Peyer's patch (tissue), 4 donors: ENCODE results near the gene BICC1. TPM values are rescaled to one million over a fixed set of nuclear protein-coding genes. Genes with fewer than 3 reads are reported as not detected.

ENCODE experiments used
- DNase-seq, 3 donors: peaks; one replicate each; pipeline ENCODE4 v3.0.0-alpha.2; 2017 to 2019
- H3K27ac ChIP-seq, 4 donors: fragments of 200-600 bp; sonication (generic); one replicate each; pipeline ENCODE4 v1.5.1; 2016 to 2019
- H3K27me3 ChIP-seq, 2 donors: fragments of 200-600 bp; sonication (generic); one replicate each; pipeline ENCODE4 v1.5.1; 2019
- H3K36me3 ChIP-seq, 3 donors: fragments of 200-600 bp; sonication (generic); one replicate each; pipeline ENCODE4 v1.5.1; 2016 to 2019
- H3K4me1 ChIP-seq, 4 donors: fragments of 200-600 bp; sonication (generic); one replicate each; pipeline ENCODE4 v1.5.1; 2016 to 2019
- H3K4me3 ChIP-seq, 4 donors: fragments of 200-600 bp; sonication (generic); 1 replicate in 3 of 4; 2 replicates in 1 of 4; pipeline ENCODE4 v1.5.1; 2016 to 2019; ENCODE audit warnings: mild to moderate bottlenecking in 1 of 4
- H3K9me3 ChIP-seq, 4 donors: fragments of 200-600 bp; sonication (generic); one replicate each; pipeline ENCODE4 v1.5.1; 2016 to 2019; ENCODE audit warnings: mild to moderate bottlenecking in 1 of 4
- POLR2A ChIP-seq, 2 donors: fragments of 450-650 bp; IDR thresholded peaks; one replicate each; pipeline ENCODE4 v1.5.1; 2017; ENCODE audit warnings: antibody characterized with exemption in 2 of 2, mild to moderate bottlenecking in 2 of 2, moderate library complexity in 2 of 2
- total RNA-seq, 4 donors: library from RNA; depleted of rRNA; stranded (reverse); fragments of >200 nt; gene quantifications; one replicate each; pipeline ENCODE4 v1.1.0, GENCODE V29; 2016
- TF ChIP-seq, protein P1 (sequence below), 6 experiments: fragments of 450-650 bp in 4 of 6; fragments of 200-600 bp in 2 of 6; sonication (generic) in 1 of 6; IDR thresholded peaks; one replicate each; pipeline ENCODE4 v1.5.1; 2017 to 2019; ENCODE audit warnings: antibody characterized with exemption in 6 of 6, mild to moderate bottlenecking in 3 of 6, moderate library complexity in 1 of 6

Gene BICC1
- total RNA-seq, 4 donors from 2014 or later = 1.1 to 19.0 (median 2.6) TPM

DNA sequence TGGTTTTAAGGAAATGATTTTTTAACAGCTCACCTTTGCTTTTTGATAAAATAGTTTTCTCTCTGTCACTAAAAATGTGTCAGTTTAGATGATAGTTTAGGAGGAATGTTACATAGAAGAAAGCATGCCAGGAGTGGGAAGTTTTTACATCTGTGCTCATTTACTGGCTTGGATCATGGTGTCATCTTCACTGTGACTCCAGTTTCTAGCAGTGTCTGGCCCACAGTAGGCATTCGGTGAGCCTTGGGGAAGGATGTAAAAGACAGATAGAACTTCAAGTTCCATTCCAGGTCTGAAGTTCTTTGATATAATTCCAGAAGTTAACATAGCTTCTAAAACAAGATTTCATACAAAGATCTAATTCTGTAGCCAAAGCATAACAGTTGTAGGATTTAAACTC is 259.2 kb downstream of the BICC1 start:
- H3K27ac ChIP-seq = no peak overlapping the region

DNA sequence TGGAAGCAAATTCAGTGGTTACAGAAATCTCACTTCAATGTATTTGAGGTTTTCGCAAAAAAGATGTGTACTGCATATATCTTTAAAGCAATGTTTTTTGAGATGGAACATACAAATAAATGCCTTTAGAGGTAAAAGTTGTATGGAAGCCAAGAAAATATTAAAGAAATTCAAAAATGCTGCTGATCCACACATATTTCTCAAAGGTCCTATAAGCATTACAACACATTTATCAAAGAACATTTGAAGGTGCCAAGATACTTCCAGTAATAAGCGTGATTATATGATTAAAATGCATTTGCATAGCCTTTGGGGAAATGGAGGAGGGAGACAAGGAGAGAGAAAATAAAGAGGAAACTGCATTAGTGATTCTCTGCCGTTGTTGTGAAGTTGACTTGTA is 260.1 kb downstream of the BICC1 start:
- TF ChIP-seq, protein P1, sequence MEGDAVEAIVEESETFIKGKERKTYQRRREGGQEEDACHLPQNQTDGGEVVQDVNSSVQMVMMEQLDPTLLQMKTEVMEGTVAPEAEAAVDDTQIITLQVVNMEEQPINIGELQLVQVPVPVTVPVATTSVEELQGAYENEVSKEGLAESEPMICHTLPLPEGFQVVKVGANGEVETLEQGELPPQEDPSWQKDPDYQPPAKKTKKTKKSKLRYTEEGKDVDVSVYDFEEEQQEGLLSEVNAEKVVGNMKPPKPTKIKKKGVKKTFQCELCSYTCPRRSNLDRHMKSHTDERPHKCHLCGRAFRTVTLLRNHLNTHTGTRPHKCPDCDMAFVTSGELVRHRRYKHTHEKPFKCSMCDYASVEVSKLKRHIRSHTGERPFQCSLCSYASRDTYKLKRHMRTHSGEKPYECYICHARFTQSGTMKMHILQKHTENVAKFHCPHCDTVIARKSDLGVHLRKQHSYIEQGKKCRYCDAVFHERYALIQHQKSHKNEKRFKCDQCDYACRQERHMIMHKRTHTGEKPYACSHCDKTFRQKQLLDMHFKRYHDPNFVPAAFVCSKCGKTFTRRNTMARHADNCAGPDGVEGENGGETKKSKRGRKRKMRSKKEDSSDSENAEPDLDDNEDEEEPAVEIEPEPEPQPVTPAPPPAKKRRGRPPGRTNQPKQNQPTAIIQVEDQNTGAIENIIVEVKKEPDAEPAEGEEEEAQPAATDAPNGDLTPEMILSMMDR (IDR thresholded peaks at IDR 0.05) = no peak
- no peak for TF ChIP-seq POLR2A (IDR thresholded peaks at IDR 0.05)

More for the DNA sequence above, 259.2 kb downstream of the BICC1 start:
- no peak overlapping the region for H3K4me3 ChIP-seq
- no peaks in the 10 kb centered on the region for H3K36me3 ChIP-seq
- no peaks in the 10 kb centered on the region for H3K27me3 ChIP-seq
- TF ChIP-seq, protein P1 (IDR thresholded peaks at IDR 0.05) = no peak
- no peak for TF ChIP-seq POLR2A (IDR thresholded peaks at IDR 0.05)
- no peaks in the 10 kb centered on the region for H3K9me3 ChIP-seq
- H3K4me1 ChIP-seq = no peaks in the 10 kb centered on the region
- no peak for DNase-seq

DNA sequence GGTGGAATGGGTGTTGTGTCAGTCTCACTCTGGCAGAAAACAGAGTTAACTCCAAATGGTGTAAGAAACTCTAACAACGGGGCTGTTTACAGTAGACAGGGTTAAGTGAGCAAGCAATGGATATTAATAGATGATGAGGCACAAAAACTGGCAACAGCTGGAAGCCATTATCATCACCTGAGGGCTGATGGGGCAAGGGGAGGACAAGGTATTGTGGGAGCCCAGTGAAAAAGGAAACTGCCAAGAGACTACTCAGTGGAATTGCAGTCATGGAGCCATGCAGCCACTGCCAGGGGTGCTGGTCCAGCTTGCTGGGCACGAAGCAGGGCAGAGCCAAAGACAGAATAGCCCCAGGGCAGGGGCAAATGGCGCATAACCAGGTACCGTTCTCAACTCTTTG is 260.7 kb downstream of the BICC1 start:
- no peak overlapping the region for H3K4me3 ChIP-seq
- no peak for DNase-seq
- H3K4me1 ChIP-seq = no peaks in the 10 kb centered on the region
- no peaks in the 10 kb centered on the region for H3K36me3 ChIP-seq
- TF ChIP-seq POLR2A (IDR thresholded peaks at IDR 0.05) = no peak
- TF ChIP-seq, protein P1 (IDR thresholded peaks at IDR 0.05) = no peak
- H3K27me3 ChIP-seq = no peaks in the 10 kb centered on the region
- no peaks in the 10 kb centered on the region for H3K9me3 ChIP-seq
- H3K27ac ChIP-seq = no peak overlapping the region

More for the DNA sequence above, 260.1 kb downstream of the BICC1 start:
- no peaks in the 10 kb centered on the region for H3K9me3 ChIP-seq
- H3K36me3 ChIP-seq = no peaks in the 10 kb centered on the region
- H3K27me3 ChIP-seq = no peaks in the 10 kb centered on the region
- DNase-seq = no peak
- no peak overlapping the region for H3K27ac ChIP-seq
- no peak overlapping the region for H3K4me3 ChIP-seq
- no peaks in the 10 kb centered on the region for H3K4me1 ChIP-seq

DNA sequence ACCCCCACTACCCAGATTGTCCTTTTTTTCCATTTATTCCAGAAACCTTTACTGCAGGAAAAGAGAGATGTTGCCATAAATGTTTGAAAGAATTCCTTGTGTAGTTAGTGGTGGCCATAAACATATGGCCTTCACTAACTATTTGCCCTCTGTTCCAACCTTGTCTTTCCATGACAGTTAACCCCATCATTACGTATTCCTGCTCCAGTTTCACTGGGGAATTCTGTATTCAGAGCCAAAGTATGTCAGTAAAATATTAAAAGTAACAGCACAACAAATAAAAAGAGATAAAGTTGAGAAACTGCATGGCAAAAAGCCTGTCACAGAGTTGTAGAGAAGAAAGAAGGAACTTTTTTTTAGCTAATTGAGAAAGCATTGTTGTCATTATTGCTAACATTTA is 261.3 kb downstream of the BICC1 start:
- TF ChIP-seq, protein P1 (IDR thresholded peaks at IDR 0.05) = no peak
- TF ChIP-seq POLR2A (IDR thresholded peaks at IDR 0.05) = no peak
- no peaks in the 10 kb centered on the region for H3K27me3 ChIP-seq
- no peak overlapping the region for H3K27ac ChIP-seq
- no peaks in the 10 kb centered on the region for H3K4me1 ChIP-seq
- no peaks in the 10 kb centered on the region for H3K36me3 ChIP-seq
- H3K9me3 ChIP-seq = no peaks in the 10 kb centered on the region
- no peak overlapping the region for H3K4me3 ChIP-seq
- no peak for DNase-seq

DNA sequence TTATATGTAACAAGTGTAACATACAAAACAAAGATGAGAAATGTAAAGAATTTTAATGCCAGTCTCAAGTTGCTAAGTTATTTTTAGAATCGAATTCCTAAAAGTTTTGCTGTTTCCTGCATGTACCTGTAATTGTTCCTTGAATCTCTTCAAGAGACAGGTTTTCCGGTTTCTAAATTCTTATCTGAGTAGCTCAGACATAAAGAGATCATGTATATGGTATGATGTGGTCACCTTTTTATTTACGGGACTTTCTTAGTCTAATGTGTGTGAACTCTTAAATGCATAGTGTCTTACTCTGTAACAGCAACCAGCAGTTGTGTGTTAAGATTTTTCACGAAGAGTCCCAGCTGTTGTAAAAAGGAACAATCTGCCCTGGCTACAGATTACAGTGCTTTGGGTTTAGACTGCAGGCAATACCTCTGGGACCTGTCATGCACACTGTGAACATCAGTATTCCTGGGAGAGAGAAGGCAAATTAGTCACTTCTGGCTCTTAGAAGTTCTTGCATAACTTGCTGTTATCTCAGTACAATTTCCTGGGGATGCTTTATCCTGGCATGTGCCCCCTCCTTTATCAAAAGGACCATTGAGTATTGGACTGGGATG is 263.4 kb downstream of the BICC1 start:
- no peaks in the 10 kb centered on the region for H3K4me1 ChIP-seq
- H3K4me3 ChIP-seq = no peak overlapping the region
- no peaks in the 10 kb centered on the region for H3K36me3 ChIP-seq
- DNase-seq = no peak
- H3K27ac ChIP-seq = no peak overlapping the region
- no peaks in the 10 kb centered on the region for H3K27me3 ChIP-seq
- TF ChIP-seq POLR2A (IDR thresholded peaks at IDR 0.05) = no peak
- TF ChIP-seq, protein P1 (IDR thresholded peaks at IDR 0.05) = no peak
- no peaks in the 10 kb centered on the region for H3K9me3 ChIP-seq
